Glomerular endothelial cell (primary cell): ENCODE results near the gene LDB3. TPM values are rescaled to one million over a fixed set of nuclear protein-coding genes. Genes with fewer than 3 reads are reported as not detected.

Experiments used
- DNase-seq: peaks from one replicate; pipeline ENCODE4 v3.0.0-alpha.2; 2011; ENCODE audit warnings: low read depth, low spot score; ENCODE audit errors: extremely low read depth
- total RNA-seq: library from RNA; depleted of rRNA; stranded (reverse); fragments of >200 nt; gene quantifications from 2 replicates; pipeline ENCODE4 v1.2.3, GENCODE V29; 2015

LDB3 gene
- total RNA-seq, 1 donor from 2014 or later = not detected

DNA sequence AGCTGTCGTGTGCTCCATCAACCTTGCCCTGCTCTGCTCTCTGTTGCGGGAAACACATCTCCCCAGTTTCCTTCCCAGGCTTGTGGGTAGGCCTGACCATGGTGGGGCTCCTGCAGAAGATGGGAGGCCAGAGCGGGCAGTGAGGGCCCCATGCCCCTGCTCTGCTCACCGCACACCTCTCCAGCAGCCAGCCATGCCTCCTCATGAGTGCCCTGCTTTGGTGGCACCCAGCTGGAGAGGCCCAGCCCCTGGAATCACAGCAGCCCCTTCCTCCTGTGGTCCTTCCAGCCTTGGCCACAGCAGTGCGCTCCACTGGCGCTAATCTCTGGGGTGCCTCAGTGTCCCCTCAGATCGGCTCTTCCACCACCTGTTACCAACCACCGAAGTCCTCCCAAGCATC is 18.2 kb upstream of the LDB3 start:
- no peak for DNase-seq

DNA sequence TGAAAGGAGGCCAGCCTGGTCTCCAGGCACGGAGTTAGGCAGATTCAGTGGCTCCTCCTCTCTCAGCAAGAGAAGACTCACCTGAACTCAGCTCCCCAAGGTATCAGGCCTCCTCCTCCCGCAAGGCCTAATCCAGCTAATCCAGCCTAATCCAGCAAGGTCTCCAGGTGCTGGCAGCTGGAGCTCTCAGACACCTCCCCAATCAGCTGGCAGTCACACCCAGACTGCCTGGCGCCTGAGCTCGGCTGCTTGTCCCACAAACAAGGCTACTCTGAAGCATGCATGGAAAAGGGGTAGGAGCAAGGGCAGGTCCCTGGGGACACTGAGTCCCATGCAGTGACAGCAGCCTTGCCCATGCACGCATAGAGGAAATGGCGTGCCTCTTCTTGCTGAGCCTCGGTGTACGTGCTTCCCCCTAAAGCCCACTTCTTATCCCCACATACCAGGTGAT is 17.3 kb upstream of the LDB3 start:
- no peak for DNase-seq

DNA sequence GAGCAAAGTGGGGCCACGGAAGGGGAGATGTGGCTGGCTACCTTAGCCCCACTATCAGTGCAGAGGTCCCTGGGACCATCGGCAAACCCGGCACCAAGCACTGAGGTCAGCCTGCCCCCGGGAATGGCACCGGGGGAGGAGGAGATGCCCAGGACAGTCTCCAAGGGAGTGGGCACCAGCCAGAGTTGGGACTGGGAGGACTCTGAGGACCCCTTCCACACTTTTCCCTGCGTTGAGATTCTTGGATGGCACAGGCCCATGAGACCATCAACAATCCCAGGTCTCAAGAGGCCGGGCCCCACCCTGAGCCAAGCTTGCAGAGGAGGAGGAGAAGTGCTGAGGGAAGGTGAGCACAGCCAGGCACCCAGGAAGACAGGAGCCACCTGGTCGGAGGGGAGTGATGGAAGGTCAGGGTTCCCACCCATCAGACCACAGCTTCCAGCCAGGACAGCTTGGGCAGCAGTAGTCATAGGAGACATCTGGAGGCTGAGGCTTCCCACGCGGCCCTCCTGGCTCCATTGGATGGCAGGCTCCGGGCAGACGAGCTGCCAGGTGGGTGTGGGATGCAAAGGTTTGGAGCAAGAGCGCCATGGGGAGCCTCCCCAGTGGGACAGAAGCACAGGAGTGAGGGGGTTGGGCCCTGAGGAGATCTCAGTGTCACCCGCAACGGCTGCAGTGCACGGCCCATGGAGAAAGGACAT is 16.5 kb upstream of the LDB3 start:
- DNase-seq = no peak

DNA sequence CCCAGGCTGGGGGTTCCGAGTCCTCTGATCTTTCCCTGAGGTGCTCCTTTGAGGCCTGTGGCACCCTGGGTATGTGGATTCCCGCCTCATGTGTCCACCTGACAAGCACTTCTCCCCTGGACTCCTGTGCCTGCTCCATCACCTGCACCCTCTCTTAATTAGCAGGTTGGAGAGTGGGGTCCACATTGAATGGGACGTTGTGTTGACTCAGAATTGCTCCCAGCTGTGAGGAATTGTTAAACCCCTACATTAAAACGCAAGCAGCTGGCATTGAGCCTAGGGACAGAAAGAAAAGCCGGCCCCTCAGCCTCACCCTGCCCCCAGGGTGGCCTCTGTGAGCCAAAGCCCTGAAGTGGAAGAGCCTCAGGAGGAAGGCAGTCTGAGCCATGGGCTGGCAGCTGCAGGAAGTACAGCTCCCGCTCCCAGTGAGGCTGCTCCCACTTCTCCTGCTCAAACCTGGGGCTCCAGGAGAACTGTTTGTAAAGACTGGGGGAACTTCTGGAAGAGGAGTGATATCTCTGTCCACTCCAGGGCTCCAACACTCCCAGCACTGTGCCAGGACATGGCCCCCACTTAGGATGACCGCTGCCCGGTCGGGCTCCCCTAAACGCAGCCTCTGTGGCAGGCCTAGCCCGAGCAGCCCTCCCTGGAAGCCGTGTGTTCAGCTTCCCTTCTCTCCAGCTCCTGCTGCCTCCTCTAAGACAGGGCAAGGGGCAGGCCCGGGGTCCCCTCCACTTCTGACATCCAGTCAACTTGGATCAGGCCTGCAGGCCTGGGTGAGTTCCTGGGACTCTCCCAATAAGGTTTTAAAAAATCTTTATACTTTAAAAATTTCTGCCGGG is 15.7 kb upstream of the LDB3 start:
- DNase-seq = no peak

DNA sequence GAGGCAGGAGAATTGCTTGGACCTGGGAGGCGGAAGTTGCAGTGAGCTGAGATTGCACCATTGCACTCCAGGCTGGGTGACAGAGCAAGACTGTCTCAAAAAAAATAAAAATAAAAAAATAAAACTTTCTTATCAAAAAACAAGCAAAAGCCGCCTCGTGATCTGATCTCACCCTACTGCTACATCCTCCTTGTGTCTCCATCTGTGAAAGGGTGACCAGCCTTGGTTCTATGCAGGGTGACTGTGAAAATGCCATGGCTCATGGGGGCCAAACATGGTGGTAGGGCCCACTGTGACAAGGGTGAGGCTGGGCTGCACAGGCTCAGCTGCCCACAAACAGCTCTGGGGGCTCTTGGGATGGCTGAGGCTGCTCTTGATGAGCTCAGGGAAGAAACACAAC is 14.9 kb upstream of the LDB3 start:
- no peak for DNase-seq

DNA sequence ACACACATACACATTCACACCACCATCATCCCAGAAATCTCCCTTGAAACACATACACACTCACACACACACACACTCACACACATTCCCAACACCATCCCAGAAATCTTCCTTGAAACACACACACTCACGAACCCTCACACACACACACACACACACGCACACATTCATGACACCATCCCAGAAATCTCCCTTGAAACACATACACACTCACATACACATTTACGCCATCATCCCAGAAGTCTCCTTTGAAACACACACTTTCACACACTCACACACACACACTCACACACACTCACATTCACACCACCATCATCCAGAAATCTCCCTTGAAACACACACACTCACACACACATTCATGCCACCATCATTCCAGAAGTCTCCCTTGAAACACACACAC is 14.3 kb upstream of the LDB3 start:
- no peak for DNase-seq

DNA sequence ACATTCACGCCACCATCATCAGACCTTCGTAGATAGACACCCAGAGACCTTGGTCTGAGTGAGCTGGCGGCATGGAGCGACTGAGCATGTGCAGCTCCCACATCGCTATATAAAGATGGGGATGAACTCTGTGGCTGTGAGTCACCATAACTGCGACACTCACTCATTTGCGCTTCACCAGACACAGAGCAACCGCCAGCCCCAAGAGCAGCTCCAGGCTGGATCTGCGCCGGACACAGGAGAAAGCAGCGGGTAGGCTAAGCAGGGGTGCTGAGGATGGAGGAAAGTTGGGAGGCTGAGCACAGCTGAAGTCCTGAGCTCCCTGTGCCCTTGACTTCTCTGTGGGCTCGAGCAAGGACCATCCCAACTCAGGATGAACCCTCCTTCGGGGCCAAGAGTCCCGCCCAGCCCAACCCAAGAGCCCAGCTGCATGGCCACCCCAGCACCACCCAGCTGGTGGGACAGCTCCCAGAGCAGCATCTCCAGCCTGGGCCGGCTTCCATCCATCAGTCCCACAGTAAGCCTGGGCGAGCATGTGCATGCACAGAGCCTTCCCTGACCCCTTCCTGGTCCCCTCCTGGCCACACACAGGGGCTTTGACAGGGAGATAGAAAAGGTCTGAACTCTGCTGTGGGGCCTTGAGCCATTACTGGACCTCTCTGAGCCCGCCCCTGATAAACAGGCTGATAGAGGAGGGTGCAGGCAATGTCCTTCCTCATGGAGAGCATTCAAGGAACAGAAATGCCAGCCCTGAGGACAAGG is 13.7 kb upstream of the LDB3 start, which contains the start of gene OPN4:
Gene OPN4 (plus strand): TSS at position 137 of the 762 bp plus-strand sequence. CDS start 237 bp downstream, at position 374.
- no peak for DNase-seq

DNA sequence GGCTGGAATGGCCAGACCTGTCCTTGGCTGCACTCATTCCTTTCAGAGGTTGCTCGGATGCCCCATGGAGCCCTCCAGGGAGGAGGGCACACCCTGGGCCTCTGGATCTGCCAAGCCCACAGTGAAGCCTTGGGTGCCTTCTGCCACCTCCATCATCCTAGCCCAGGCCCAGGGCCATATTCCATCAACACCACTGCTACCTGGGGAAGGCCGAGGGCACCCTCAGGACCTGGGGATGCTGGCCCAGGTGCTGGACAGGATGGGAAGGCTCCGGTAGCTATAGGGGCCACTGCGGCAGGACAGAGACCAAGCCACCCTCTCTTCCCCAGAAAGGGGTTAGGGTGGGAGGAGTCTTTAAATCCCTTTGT is 13.2 kb upstream of the LDB3 start:
- DNase-seq = no peak

DNA sequence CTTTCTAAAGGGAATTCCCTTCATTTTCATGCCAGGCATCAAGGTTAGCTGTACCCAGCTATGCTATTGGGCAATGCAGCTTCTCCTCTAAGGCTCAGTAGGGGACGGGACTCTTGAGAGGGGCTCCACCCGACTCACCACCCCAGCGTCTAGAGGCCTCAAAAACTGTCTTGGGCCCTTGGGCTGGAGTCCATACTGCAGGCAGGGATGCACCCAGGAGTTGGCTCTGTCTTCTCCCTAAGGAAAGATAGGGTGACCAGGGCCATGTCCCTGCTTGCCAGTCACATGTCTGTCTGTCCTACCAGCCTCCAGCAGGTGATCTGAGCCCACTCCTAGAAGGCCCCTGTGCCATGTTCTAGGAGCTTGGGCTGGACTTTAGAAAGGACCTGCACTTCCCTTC is 12.7 kb upstream of the LDB3 start:
- no peak for DNase-seq

DNA sequence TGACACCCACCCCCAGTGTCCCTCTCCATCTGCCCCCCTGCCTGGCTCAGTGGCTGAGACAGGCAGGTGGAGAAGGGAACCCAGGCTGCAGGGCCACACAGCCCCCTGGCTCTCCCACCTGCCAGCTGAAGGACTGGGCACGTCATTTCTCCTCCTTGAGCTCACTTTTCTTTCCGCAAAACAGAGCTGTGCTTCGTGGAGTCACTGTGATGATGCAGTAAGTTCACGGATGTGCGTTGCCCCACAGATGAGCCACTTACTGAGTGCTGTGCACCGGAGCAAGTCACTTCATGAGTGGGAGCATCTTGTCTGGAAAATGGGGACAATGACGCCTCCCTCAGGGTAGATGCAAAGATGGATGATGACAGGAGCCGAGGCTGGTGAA is 11.3 kb upstream of the LDB3 start:
- no peak for DNase-seq

DNA sequence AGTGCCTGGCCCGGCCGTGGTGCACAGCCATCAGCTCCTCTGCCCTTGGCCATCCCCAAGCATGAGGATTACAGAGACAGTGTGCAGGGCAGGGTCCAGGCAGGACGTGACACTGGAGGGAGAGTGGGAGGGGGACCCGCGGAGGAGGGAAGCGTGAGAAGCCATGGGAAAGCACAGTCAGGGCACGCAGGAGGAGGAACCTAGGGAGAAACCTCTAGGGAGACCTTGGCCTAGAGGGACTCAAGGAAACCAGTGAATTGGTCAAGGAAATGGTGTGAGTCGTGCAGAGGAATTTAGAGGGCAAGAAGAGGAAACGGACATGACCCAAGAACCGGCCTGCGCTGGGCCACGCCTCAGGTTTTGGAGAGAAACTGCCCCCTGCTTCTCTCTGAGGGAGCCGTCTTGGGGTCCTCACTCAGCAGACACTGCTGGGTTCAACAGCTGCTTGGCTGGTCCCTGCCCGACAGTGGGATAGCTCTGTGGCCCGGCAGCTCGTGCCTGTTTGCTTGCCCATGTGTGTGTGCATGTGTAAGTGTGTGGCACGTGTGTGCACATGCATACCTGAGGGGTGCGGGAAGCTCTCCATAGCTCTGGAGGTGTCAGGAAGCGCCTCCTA is 10.8 kb upstream of the LDB3 start:
- DNase-seq = no peak

DNA sequence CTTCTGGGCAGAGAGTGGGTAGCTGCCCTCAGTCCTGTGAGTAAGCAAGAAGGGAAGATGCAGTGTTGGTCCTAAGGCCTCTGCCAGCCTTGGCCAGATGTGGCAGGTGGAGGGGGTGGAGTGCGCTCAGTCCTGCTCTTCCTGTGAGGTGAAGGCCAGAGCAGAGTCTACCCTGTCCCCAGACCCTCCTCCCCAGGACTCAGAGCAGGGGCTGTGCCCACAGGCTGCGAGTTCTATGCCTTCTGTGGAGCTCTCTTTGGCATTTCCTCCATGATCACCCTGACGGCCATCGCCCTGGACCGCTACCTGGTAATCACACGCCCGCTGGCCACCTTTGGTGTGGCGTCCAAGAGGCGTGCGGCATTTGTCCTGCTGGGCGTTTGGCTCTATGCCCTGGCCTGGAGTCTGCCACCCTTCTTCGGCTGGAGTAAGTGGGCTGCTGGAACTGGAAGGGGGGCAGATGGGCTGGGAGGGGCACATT is 10.0 kb upstream of the LDB3 start:
- DNase-seq = no peak

DNA sequence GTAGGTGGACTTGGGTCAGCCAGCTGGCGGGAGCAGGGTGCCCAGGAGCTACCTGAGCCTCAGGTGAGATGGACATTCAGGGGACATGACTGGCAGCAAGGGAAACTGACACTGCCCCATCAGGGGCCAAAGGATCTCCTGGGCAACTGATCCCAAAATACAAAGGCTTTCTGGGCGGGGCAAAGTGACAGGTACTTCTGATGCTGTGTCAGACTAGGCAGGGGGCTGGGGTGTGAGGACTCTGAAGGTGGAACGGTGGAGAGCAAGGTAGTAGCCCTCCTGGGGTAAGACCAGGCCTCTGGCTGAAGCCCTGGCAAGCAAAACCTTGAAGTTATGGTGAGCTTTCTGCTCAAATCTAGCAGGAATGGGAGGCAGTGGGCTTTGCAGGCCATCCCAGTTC is 9.6 kb upstream of the LDB3 start:
- DNase-seq = no peak

DNA sequence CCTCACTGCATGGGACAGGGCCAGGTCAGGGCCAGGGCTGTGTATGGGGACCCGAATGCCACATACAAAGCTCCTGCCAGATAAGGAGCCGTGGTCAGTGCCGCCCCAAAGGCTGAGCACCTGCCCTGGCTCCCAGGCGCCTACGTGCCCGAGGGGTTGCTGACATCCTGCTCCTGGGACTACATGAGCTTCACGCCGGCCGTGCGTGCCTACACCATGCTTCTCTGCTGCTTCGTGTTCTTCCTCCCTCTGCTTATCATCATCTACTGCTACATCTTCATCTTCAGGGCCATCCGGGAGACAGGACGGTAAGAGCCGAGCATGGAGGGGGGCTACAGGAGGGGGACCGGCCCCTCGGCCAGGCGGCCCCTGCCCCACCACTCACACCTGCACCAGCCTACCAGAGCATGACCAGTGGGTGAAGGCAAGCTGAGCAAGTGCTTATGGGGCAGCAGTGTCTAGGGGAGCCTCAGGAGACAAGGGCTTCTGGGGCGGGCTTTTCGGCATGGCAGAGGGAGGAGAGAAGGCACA is 9.1 kb upstream of the LDB3 start:
- no peak for DNase-seq

DNA sequence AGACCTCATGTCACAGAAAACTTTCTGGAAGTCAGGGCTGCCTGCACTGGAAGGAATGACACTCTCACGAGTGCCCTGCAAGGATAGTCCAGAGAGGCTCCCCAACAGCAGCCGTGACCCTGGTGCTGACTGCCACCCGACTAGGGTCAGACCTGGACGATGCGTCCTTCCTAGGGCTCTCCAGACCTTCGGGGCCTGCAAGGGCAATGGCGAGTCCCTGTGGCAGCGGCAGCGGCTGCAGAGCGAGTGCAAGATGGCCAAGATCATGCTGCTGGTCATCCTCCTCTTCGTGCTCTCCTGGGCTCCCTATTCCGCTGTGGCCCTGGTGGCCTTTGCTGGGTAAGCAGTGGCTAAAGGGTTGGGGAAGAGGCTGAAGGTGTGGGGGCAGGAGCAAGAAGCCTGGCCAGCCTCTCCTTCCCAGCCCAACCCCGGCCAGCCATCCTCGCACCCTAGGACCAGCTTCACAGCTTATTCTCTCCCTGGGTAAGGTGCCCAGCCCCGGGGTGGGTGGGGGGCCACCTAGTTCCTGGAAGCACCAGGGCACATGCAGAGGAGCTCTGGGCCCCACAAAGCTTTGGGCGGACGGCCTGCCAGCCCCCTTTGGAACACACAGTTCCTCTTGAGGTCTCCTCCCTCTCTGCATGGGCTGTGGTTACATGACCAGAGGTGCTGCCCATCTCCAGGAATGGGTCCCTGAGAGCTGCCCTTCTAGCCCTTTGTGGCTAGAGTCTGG is 8.4 kb upstream of the LDB3 start:
- no peak for DNase-seq

DNA sequence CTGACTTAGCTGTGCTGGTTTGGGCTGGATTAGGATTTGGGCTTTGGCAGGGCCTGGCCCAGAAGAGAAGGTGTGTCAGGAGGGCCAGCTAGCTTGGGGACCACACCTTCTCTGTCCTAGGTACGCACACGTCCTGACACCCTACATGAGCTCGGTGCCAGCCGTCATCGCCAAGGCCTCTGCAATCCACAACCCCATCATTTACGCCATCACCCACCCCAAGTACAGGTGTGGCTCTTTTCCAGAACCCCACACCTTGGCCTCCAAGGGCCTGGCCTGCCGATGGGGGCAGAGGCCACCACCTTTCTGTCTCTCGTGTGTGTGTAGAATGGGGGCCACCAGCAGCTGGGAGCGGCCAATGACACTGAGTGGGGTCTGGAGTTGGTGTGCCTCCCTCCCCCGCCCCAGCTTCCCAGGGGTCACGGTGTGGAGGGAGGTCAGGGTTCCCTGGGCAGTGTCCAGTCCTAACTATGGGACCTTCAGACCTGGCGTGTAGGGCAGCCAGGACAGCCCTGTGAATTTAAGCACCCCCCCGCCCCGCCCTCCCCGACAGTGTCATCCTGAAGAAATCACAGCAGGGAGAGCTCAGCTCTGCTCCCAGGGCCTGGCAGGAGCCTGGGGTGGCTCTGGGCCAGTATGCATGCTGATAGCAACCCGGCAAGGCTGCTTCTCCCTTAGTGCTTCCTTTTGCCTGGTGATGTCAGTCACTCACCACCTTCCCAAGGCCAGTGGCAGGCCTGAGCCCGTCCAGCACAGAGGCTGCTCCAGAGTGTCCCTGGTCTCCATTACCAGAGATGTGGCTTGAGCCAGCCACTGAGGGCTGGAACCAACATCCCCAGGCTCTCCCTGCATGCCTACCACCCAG is 6.9 kb upstream of the LDB3 start:
- DNase-seq = no peak

DNA sequence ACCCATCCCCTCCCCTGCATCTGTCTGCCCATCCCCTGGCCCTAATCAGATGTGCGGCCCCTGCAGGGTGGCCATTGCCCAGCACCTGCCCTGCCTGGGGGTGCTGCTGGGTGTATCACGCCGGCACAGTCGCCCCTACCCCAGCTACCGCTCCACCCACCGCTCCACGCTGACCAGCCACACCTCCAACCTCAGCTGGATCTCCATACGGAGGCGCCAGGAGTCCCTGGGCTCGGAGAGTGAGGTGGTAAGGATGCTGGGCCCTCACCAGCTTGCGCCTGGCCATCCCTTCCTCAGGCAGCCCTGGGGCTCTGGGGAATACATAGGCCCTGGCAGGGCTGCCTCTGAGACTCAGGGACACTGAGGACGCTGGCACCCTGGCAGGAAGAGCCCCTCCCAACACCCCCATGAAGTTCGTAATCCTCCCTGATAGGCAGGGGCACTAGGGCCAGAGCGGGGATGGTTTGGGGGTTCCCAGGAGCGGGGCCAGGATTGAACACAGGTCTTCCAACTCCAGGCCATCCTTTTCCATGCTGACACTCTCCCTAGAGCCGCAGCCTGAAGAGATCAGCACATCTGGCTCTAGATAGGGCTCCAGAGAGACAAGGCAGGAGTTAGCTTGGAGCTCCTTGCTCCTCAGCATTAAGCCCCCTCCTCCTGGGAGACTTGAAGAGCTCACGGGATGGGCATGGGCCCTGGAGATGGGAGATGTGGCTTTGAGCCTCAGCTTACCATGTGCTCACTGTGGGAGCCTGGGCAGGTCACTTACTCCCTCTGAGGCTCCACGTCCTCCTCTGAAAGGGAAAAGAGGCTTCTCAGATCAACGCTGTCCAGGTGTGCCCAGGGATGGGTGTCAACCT is 5.9 kb upstream of the LDB3 start:
- DNase-seq = no peak

DNA sequence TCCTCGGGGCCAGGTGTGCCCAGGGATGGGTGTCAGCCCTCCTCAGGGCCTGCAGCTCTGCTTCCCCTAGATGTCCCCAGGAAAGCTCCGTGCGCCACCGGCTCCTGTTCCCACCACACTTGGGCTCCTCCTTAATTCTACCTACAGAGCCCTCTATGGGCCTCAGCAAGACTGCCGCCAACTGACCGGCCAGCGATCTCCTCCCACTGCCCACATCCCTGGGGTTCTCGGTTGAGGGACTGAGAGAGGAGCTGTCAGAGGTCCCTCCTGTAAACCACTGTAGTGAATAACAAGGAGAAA is 5.3 kb upstream of the LDB3 start:
- DNase-seq = no peak
